ENCODE data around the gene ZBTB18. TPM values are rescaled to one million over a fixed set of nuclear protein-coding genes. Genes with fewer than 3 reads are reported as not detected.

Gene ZBTB18
- total RNA-seq, 6 donors from 2014 or later: 14.8 to 29.7 (median 20.4) TPM

DNA sequence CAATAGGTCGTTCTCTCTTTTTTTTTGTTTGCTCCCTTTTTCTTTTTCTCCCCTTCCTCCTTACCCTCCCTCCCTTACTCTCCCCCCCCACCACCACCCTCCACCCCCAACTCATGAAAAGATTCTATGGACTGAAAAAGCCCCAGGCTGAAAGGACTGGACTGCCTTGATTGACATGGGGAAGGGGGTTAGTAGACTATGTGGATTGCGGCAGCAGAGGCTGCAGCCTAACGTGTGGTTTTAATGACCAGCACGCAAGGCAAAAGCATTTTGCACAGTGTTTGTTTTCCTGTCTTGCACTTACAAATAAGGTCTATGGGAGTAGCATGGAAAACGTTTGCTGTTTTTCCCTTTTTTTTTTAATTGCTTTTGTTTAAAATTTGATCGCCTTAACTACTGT, 5.5 kb downstream of the ZBTB18 start:
- 78 to 83% methylated on average over 6 of the region's 6 CpGs for WGBS, 2 donors
- no peaks in the 10 kb centered on the region for H3K9me3 ChIP-seq
- ATAC-seq (ENCODE audit: low FRiP score in 2 of 2): no peak
- H3K27ac ChIP-seq: no peak overlapping the region
- no peak for DNase-seq
- H3K36me3 ChIP-seq: peaks cover 10 to 23% (median 19%) of the 10 kb centered on the region in 4 donors
- no peaks in the 10 kb centered on the region for H3K27me3 ChIP-seq
- H3K4me1 ChIP-seq: peaks cover 5 to 13% (median 8%) of the 10 kb centered on the region in 4 donors
- H3K4me3 ChIP-seq: no peak overlapping the region
- TF ChIP-seq, protein P1, sequence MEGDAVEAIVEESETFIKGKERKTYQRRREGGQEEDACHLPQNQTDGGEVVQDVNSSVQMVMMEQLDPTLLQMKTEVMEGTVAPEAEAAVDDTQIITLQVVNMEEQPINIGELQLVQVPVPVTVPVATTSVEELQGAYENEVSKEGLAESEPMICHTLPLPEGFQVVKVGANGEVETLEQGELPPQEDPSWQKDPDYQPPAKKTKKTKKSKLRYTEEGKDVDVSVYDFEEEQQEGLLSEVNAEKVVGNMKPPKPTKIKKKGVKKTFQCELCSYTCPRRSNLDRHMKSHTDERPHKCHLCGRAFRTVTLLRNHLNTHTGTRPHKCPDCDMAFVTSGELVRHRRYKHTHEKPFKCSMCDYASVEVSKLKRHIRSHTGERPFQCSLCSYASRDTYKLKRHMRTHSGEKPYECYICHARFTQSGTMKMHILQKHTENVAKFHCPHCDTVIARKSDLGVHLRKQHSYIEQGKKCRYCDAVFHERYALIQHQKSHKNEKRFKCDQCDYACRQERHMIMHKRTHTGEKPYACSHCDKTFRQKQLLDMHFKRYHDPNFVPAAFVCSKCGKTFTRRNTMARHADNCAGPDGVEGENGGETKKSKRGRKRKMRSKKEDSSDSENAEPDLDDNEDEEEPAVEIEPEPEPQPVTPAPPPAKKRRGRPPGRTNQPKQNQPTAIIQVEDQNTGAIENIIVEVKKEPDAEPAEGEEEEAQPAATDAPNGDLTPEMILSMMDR (IDR thresholded peaks at IDR 0.05): no peak
- TF ChIP-seq EP300 (IDR thresholded peaks at IDR 0.05) (no peak), POLR2AphosphoS5 (IDR thresholded peaks at IDR 0.05) (no peak), POLR2A (IDR thresholded peaks at IDR 0.05) (no peak)

- Histone ChIP-seq H3K4me1 (peaks cover 0 to 3% (median 0%) of the 10 kb centered on the region in 4 donors), H3K27me3 (no peaks in the 10 kb centered on the region), H3K9me3 (no peaks in the 10 kb centered on the region), H3K4me3 (no peak overlapping the region), H3K36me3 (peaks cover 10 to 23% (median 19%) of the 10 kb centered on the region in 4 donors), H3K27ac (no peak overlapping the region)
- 93 to 95% methylated on average over 12 of the region's 12 CpGs for WGBS, 2 donors
- no peak for DNase-seq
- no peak for ATAC-seq (ENCODE audit: low FRiP score in 2 of 2)
- TF ChIP-seq, protein P1 (IDR thresholded peaks at IDR 0.05): no peak
- TF ChIP-seq POLR2A (IDR thresholded peaks at IDR 0.05) (no peak), POLR2AphosphoS5 (IDR thresholded peaks at IDR 0.05) (no peak)
Measured at GRCh38 chr1:244057474-244058385, 6.6 kb downstream of the ZBTB18 start.

- Histone ChIP-seq H3K4me1 (no peaks in the 10 kb centered on the region), H3K36me3 (peaks cover under 1 to 8% (median 4%) of the 10 kb centered on the region in 4 donors), H3K4me3 (no peak overlapping the region), H3K27ac (no peak overlapping the region), H3K27me3 (no peaks in the 10 kb centered on the region), H3K9me3 (no peaks in the 10 kb centered on the region)
- 86 to 89% methylated on average over 1 of the region's 1 CpG for WGBS, 2 donors
- TF ChIP-seq, protein P1 (IDR thresholded peaks at IDR 0.05): no peak
- no peak for TF ChIP-seq EP300 (IDR thresholded peaks at IDR 0.05)
- no peak for TF ChIP-seq POLR2AphosphoS5 (IDR thresholded peaks at IDR 0.05)
- DNase-seq (no peak), ATAC-seq (ENCODE audit: low FRiP score in 2 of 2) (no peak)
Measured at GRCh38 chr1:244060117-244060516, 9.0 kb downstream of the ZBTB18 start.

- no peak overlapping the region for H3K27ac ChIP-seq
- WGBS, 2 donors: 67 to 75% methylated on average over 2 of the region's 2 CpGs
- no peak for DNase-seq
Measured at GRCh38 chr1:244060686-244061085, 9.6 kb downstream of the ZBTB18 start.

More at GRCh38 chr1:244060686-244061085, 9.6 kb downstream of the ZBTB18 start:
- ATAC-seq (ENCODE audit: low FRiP score in 2 of 2): no peak
- Histone ChIP-seq H3K4me1 (no peaks in the 10 kb centered on the region), H3K36me3 (peaks cover 0 to 3% (median under 1%) of the 10 kb centered on the region in 4 donors), H3K9me3 (no peaks in the 10 kb centered on the region), H3K27me3 (no peaks in the 10 kb centered on the region), H3K4me3 (no peak overlapping the region)
- TF ChIP-seq POLR2AphosphoS5 (IDR thresholded peaks at IDR 0.05) (no peak), EP300 (IDR thresholded peaks at IDR 0.05) (peak in 1 of 4 donors; percentile 80)
- TF ChIP-seq, protein P1 (IDR thresholded peaks at IDR 0.05): no peak

All from upper lobe of left lung (tissue), 6 donors.